HuH-7.5 (cell line): Measurements from ENCODE around the gene FUOM.

Experiments used
- DNase-seq: peaks from one replicate; pipeline ENCODE4 v3.0.0; 2011; ENCODE audit warnings: low spot score

The FUOM gene

DNA sequence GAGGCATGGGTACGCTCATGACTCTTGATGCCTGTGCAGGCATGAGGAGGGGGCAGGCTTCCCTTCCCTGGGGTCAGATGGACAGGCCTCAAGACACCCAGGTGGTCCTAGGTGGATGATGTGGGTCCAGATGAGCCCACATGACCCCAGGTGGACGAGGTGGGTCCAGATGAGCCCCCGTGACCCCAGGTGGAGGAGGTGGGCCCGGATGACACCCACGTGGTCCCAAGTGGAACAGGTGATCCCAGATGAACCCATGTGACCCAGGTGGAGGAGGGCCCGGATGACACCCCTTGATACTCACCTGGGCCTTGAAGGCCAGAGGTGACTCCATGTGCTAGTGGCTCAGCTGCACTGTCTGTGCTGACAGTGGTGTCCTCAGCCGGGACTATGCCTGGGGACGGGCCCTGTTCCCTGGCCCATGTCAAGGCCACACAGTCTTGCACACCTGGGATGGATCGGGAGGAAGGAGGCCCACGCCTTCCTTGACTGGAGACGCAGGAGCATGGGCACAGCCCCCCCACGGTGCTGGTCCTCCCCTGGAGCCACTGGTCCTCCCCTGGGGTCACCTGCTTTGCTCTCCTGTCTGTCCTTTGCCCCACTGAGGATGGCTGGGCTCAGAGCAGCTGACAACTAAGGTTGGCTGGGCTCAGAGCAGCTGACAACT, 7.4 kb downstream of the FUOM start:
- no peak for DNase-seq

DNA sequence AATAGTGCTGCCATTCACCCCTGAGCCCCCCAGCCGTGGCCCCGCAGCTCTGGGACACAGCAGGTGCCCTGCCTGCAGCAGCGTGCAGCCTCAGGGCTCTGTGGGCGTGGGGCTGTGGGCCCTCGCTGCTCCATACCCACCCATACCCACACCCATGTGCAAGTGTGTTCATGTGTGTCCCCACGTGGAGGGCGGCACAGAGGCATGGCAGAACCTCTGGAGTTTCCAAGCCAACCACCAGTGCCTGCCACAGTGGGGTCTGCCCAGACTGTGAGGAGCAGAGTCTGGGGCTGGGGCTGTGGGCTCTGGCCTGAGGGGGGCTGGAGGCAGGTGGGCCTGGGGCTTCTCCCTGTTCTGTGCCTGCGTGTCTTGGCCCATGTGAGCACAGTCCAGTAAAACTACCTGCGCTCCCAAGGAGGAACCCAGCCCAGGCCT, 8.2 kb downstream of the FUOM start:
- no peak for DNase-seq

- no peak for DNase-seq
These were observed 8.7 kb downstream of the FUOM start for GRCh38 chr10:133349160-133349568.

GRCh38 chr10:133347710-133348517, 9.9 kb downstream of the FUOM start:
- DNase-seq = peak; percentile 72

DNA sequence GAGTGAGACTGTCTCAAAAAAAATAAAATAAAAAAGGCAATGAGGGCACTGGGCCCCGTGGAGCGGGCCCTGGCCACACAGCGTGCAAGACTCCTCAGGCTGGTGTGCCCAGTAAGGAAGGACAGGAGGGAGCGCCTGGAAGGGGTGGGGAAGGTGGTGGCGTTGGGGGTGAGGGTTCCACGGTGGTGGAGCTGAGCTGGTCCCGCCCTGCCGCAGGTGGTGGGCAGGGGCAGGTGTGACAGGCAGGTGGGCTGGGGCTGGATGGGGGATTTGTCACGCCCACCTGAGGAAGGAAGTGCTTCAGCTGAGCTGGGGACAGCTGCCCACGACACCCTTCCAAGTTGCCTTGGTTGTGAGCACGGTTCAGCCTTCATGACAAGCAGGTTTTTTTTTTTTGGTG, 11.4 kb downstream of the FUOM start:
- DNase-seq = no peak

- DNase-seq = no peak
These were observed 13.6 kb downstream of the FUOM start for GRCh38 chr10:133344236-133344635.

- DNase-seq = no peak
These were observed 14.3 kb downstream of the FUOM start for GRCh38 chr10:133343558-133343957.

DNA sequence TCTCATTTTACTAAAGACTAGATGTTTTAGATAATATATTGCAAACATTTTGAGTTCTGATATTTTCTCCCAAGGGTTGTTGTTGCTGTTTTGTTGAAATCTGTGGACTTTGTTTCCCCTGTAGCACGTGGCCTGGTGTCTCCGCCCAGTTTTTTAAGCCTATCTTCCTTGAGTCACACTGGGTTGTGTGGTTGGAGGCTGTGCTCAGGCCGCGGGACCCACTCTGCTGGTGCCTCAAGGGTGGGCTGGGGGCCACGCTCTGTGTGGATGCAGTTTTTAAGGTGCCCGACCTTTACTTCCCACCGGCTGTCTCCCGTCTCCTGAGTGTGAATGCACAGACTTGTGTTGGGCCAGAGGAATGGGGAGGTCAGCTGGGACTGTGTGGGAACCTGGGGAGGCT, 14.9 kb downstream of the FUOM start:
- no peak for DNase-seq

DNA sequence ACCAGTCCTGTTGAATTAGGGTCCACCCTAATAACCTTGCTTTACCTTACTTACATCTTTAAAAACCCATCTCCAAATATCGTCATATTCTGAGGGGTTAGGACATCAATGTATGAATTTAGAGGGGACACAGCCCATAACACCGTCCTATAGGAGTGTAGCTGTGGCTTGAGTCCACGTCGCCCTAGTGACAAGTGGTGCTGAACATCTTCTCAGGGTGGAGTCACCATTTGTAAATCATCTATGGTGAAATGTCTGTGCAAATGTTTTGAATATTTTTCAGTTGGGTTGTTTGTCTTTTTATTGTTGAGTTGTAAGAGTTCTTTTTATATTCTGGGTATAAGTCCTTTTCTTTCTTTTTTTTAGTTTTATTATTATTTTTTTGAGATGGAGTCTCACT, 15.8 kb downstream of the FUOM start:
- DNase-seq = no peak

GRCh38 chr10:133339708-133340380, 18.0 kb downstream of the FUOM start:
- no peak for DNase-seq

GRCh38 chr10:133338080-133339071, 19.4 kb downstream of the FUOM start:
- no peak for DNase-seq

GRCh38 chr10:133337370-133337725, 20.5 kb downstream of the FUOM start:
- no peak for DNase-seq

DNA sequence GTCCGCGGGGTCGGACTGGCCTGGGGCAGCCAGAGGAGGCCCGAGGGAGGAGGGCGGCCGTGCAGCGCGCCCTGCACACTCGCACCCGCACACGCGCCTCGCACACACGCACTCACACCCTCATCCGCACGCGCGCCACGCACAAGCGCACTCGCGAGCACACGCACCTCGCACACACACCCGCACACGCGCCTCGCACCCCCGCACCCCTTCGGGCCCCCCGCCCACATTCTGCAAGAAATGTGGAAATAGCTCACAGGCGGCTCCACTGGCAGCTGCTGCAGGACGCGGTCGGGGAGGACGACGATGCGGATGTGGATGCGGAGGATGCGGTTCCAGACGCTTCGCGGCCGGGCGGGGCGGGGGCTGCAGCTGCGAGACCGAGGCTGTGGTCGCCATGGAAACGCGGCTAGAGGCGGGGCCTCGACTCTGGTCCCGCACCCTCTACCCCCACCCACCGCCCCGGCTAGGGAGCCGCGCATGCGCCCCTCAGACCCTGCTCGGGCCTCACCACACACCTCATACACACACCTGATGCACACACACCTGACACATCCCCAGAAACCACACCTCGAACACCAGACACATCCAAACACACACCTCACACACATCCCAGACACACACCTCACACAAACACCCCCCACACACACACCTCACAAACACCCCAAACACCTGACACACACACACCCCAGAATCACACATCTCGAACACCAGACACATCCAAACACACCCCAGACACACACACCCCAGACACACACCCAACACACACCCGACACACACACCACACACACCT, 21.0 kb downstream of the FUOM start, which contains the start of gene CALY:
CALY (minus strand) TSS at position 320 of the 793 bp plus-strand sequence. CDS start 7,907 bp downstream, outside the sequence.
- DNase-seq = no peak

- no peak for DNase-seq
These were observed 21.7 kb downstream of the FUOM start for GRCh38 chr10:133336118-133336576.

- no peak for DNase-seq
These were observed 22.3 kb downstream of the FUOM start for GRCh38 chr10:133335246-133336117.

DNA sequence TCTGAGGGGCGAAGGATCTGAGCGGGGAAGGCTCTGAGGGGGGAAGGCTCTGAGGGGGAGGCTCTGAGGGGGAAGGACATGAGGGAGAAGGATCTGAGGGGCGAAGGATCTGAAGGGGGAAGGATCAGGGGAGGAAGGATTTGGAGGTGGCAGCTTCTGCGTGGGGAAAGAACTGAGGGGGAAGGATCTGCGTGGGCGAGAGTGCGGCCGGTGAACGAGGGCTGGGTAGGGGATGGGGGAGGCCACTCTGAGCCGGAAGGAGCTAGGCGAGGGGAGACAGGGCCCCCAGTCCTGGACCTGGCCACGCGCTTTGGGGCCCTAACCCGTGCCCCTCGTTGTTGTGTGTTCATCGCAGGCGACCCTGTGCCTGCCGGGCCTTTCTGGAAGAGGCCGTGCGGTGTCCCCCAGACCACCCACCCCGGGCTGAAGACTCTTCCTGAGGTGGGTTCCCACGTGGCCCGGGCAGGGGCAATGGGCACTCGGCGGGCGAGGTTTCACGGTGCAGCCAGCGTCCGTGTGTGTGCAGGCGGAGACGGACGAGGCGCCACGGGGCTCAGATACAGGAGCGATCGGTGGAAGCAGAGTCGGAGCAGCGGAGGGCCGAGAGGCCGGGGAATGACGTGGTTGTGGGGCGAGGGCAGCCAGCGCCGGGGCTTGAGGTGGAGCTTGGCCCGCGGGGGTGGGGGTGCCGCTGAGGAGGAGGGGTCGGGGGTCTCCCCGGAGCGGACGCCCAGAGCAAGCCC, 23.1 kb downstream of the FUOM start:
- no peak for DNase-seq

DNA sequence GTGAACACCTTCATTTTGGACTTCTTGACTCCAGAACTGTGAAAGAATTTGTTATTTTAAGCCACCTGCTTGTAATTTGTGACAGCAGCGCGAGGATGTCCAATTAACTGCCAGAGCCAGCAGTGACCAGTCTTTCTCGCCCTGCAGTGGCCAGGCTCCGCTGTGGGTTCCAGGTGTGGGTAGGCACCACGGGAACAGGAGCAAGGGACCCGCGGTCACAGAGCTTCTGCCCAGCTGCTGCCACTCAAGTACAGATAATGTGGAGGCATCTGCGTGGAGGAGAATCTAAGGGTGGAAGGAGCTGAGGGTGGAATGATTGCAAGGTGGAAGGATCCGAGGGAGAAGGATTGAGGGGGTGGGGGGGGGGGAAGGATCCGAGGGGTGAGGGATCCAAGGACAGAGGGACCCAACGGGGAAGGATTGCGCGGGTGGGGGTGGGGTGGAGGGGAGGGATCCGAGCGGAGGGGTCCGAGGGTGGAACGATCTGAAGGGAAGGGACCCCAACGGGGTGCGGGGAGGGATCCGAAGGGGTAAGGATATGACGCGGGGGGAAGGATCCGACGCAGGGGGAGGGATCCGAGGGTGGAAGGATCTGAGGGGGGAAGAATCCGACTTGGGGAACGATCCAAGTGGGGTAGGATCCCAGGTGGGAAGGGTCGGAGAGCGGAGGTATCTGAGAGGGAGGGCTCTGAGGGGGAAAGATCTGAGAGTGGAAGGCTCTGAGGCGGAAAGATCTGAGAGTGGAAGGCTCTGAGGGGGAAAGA, 24.7 kb downstream of the FUOM start:
- no peak for DNase-seq

DNA sequence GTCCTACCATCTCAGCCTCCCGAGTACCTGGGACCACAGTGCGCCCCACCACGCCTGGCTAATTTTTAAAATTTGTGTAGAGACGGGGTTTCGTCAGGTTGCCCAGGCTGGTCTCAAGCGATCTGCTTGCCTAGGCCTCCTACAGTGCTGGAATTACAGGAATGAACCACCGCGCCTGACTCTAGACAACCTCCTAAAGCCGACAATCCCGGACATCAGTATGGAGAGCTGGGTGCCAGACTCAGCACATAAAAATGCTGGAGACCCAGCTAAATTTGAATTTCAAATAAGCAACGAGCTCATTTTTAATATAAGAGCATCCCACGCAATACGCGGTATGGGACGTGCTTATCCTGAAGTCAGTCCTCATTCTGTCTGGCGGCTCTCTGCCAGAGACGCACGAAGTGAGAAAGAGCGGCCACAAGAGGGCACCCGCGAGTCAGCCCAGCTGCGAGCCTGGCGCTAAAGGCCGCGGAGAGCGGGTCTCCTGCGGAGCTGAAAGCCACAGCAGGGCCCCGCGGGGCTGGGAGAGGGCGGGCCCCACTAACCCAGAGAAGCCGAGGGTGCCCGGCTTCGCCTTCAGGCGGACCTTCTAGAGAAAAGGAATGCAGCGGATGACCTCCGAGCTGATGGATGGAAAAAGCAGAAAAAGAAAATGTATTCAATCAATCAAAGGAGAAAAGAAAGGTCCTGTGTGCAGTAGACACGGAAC, 28.2 kb downstream of the FUOM start:
- DNase-seq = peak; percentile 91
